H9 (cell line): Measurements from ENCODE around the gene SETD4. TPM values are rescaled to one million over a fixed set of nuclear protein-coding genes. Genes with fewer than 3 reads are reported as not detected.

Experiments used
- DNase-seq: peaks from one replicate; pipeline ENCODE4 v3.0.0-alpha.2; 2017
- H2AFZ ChIP-seq: one replicate; pipeline ENCODE4 v1.6.1; 2013; ENCODE audit warnings: mild to moderate bottlenecking, low read length, control low read depth, moderate library complexity
- H2AK5ac ChIP-seq: 2 replicates; pipeline ENCODE4 v1.6.1; 2013; ENCODE audit warnings: low read length, control low read depth, mixed read lengths; ENCODE audit not compliant: insufficient read length
- H2BK120ac ChIP-seq: one replicate; pipeline ENCODE4 v1.6.1; 2013; ENCODE audit warnings: low read depth, mild to moderate bottlenecking, low read length, control low read depth, inconsistent platforms; ENCODE audit not compliant: poor library complexity, severe bottlenecking
- H2BK12ac ChIP-seq: 2 replicates; pipeline ENCODE4 v1.6.1; 2013; ENCODE audit warnings: low read length, control low read depth, mixed read lengths, low read depth; ENCODE audit not compliant: insufficient read length
- H2BK15ac ChIP-seq: 2 replicates; pipeline ENCODE4 v1.6.1; 2013; ENCODE audit warnings: low read depth, low read length, control low read depth
- H2BK20ac ChIP-seq: one replicate; pipeline ENCODE4 v1.6.1; 2013; ENCODE audit warnings: low read depth, mild to moderate bottlenecking, low read length, control low read depth, inconsistent platforms; ENCODE audit not compliant: poor library complexity, severe bottlenecking
- H2BK5ac ChIP-seq: 2 replicates; pipeline ENCODE4 v1.6.1; 2013; ENCODE audit warnings: low read length, control low read depth, mixed read lengths; ENCODE audit not compliant: insufficient read length
- H3K14ac ChIP-seq: 2 replicates; pipeline ENCODE4 v1.6.1; 2013; ENCODE audit warnings: low read length, control low read depth; ENCODE audit not compliant: insufficient read depth
- H3K18ac ChIP-seq: 2 replicates; pipeline ENCODE4 v1.6.1; 2013; ENCODE audit warnings: low read depth, mild to moderate bottlenecking, mixed read lengths, low read length, control low read depth; ENCODE audit not compliant: insufficient read length
- H3K23ac ChIP-seq: 2 replicates; pipeline ENCODE4 v1.6.1; 2013; ENCODE audit warnings: low read length, control low read depth, mixed read lengths, low read depth; ENCODE audit not compliant: insufficient read length
- H3K23me2 ChIP-seq: 2 replicates; pipeline ENCODE4 v1.6.1; 2013; ENCODE audit warnings: low read depth, mild to moderate bottlenecking, mixed read lengths, low read length, control low read depth; ENCODE audit not compliant: insufficient read length, poor library complexity, severe bottlenecking
- H3K27ac ChIP-seq: 2 replicates; pipeline ENCODE4 v1.5.1; 2013; ENCODE audit warnings: low read length, control low read depth, mixed read lengths, low read depth; ENCODE audit not compliant: insufficient read length
- H3K27me3 ChIP-seq: 2 replicates; pipeline ENCODE4 v1.6.1; 2013; ENCODE audit warnings: low read length, control low read depth, inconsistent platforms; ENCODE audit not compliant: insufficient read depth
- H3K4ac ChIP-seq: 2 replicates; pipeline ENCODE4 v1.6.1; 2013; ENCODE audit warnings: low read depth, mild to moderate bottlenecking, control low read depth, inconsistent platforms, low read length, moderate library complexity
- H3K4me1 ChIP-seq: 2 replicates; pipeline ENCODE4 v1.6.1; 2013; ENCODE audit warnings: low read length, control low read depth, inconsistent platforms; ENCODE audit not compliant: insufficient read depth
- H3K4me2 ChIP-seq: 2 replicates; pipeline ENCODE4 v1.6.1; 2013; ENCODE audit warnings: low read length, control low read depth, mixed read lengths; ENCODE audit not compliant: insufficient read length, insufficient read depth
- H3K56ac ChIP-seq: 2 replicates; pipeline ENCODE4 v1.6.1; 2013; ENCODE audit warnings: low read depth, mild to moderate bottlenecking, mixed read lengths, low read length, control low read depth; ENCODE audit not compliant: insufficient read length
- H3K79me1 ChIP-seq: 2 replicates; pipeline ENCODE4 v1.6.1; 2013; ENCODE audit warnings: low read depth, mild to moderate bottlenecking, moderate library complexity, low read length, control low read depth, inconsistent platforms; ENCODE audit not compliant: insufficient read depth, poor library complexity, severe bottlenecking
- H3K79me2 ChIP-seq: 2 replicates; pipeline ENCODE4 v1.6.1; 2013; ENCODE audit warnings: low read length, control low read depth, inconsistent platforms; ENCODE audit not compliant: insufficient read depth
- H3K9ac ChIP-seq: 2 replicates; pipeline ENCODE4 v1.6.1; 2013; ENCODE audit warnings: low read length, control low read depth, mixed read lengths; ENCODE audit not compliant: insufficient read length; ENCODE audit errors: extremely low read depth
- H3K9me3 ChIP-seq: one replicate; pipeline ENCODE4 v1.6.1; 2013; ENCODE audit warnings: low read depth, low read length, inconsistent platforms; ENCODE audit not compliant: control insufficient read depth
- H3T11ph ChIP-seq: one replicate; pipeline ENCODE4 v1.6.1; 2013; ENCODE audit warnings: mild to moderate bottlenecking, low read length, control low read depth, inconsistent platforms
- H4K20me1 ChIP-seq: one replicate; pipeline ENCODE4 v1.6.1; 2013; ENCODE audit not compliant: control insufficient read depth, insufficient read length, insufficient read depth
- H4K5ac ChIP-seq: 2 replicates; pipeline ENCODE4 v1.6.1; 2013; ENCODE audit warnings: low read depth, mild to moderate bottlenecking, mixed read lengths, low read length, control low read depth; ENCODE audit not compliant: insufficient read length
- H4K8ac ChIP-seq: replicated peaks from 2 replicates; pipeline ENCODE4 v1.6.1; 2013; ENCODE audit warnings: low read length, control low read depth, mixed read lengths, low read depth; ENCODE audit not compliant: insufficient read length
- H4K91ac ChIP-seq: 2 replicates; pipeline ENCODE4 v1.6.1; 2013; ENCODE audit warnings: low read depth, mild to moderate bottlenecking, moderate library complexity, mixed read lengths, low read length, control low read depth; ENCODE audit not compliant: insufficient read length
- H3K27ac Mint-ChIP-seq, 3 experiments: 2 replicates in 2 of 3; 3 replicates in 1 of 3; pipeline ENCODE4 v1.8.0; 2020 to 2021; ENCODE audit warnings: mixed read lengths in 3 of 3, mild to moderate bottlenecking in 1 of 3, moderate library complexity in 1 of 3
- H3K27me3 Mint-ChIP-seq: 2 replicates; pipeline ENCODE4 v1.8.0; 2021; ENCODE audit warnings: low read depth, mild to moderate bottlenecking, moderate library complexity, mixed read lengths
- H3K36me3 Mint-ChIP-seq, 3 experiments: 2 replicates in 2 of 3; 3 replicates in 1 of 3; pipeline ENCODE4 v1.8.0; 2020 to 2021; ENCODE audit warnings: low read depth in 3 of 3, mixed read lengths in 3 of 3; ENCODE audit not compliant: insufficient read depth in 1 of 3
- H3K4me1 Mint-ChIP-seq, 2 experiments: 2 replicates each; pipeline ENCODE4 v1.8.0; 2020; ENCODE audit warnings: mixed read lengths in 2 of 2
- H3K4me3 Mint-ChIP-seq, 2 experiments: 2 replicates in 1 of 2; 3 replicates in 1 of 2; pipeline ENCODE4 v1.8.0; 2020 to 2021; ENCODE audit warnings: mild to moderate bottlenecking in 2 of 2, mixed read lengths in 2 of 2, moderate library complexity in 1 of 2
- H3K9me3 Mint-ChIP-seq, 2 experiments: 2 replicates in 1 of 2; 3 replicates in 1 of 2; pipeline ENCODE4 v1.8.0; 2020; ENCODE audit warnings: mild to moderate bottlenecking in 2 of 2, mixed read lengths in 2 of 2, moderate library complexity in 1 of 2
- CTCF ChIP-seq: fragments of 200-600 bp; sonication (generic); conservative IDR thresholded peaks from 3 replicates; pipeline ENCODE4 v1.8.0; 2021; ENCODE audit warnings: antibody characterized with exemption, mild to moderate bottlenecking
- WGBS: extraction: QIAGEN DNeasy Blood & Tissue Kit; methylation state at CpG from one replicate; pipeline ENCODE4 v1.1.7; 2013; ENCODE audit warnings: missing lambda C conversion rate, low lambda C conversion rate, mixed read lengths; ENCODE audit not compliant: insufficient read length; ENCODE audit errors: extremely low coverage; 5-methylcytosine and 5-hydroxymethylcytosine counted together
- total RNA-seq: library from RNA; stranded (reverse); gene quantifications from 2 replicates; pipeline ENCODE4 v1.2.1, GENCODE V29; 2021

Gene SETD4
- total RNA-seq, 1 experiment from 2014 or later = 52.5 TPM

GRCh38 chr21:36044056-36044455, 16.3 kb downstream of the SETD4 start:
- no peak overlapping the region for H3K23ac ChIP-seq
- H3K27ac ChIP-seq = no peak overlapping the region
- H2BK15ac ChIP-seq = no peak overlapping the region
- no peak overlapping the region for H2BK120ac ChIP-seq
- no peak overlapping the region for H3T11ph ChIP-seq
- no peak for TF ChIP-seq CTCF
- H3K4ac ChIP-seq = no peak overlapping the region
- no peak overlapping the region for H4K5ac ChIP-seq
- no peaks in the 10 kb centered on the region for H3K4me1 ChIP-seq
- H3K36me3 Mint-ChIP-seq = peaks cover 40 to 88% (median 58%) of the 10 kb centered on the region in 3 experiments
- H4K20me1 ChIP-seq = no peaks in the 10 kb centered on the region
- no peak overlapping the region for H3K18ac ChIP-seq
- H3K9me3 ChIP-seq = no peaks in the 10 kb centered on the region
- H3K27me3 Mint-ChIP-seq = no peaks in the 10 kb centered on the region
- H2AK5ac ChIP-seq = no peak overlapping the region
- H2BK5ac ChIP-seq = no peak overlapping the region
- H3K14ac ChIP-seq = no peak overlapping the region; the same call in 1 of the 2 replicates
- no peak overlapping the region for H4K91ac ChIP-seq
- no peak overlapping the region for H2BK12ac ChIP-seq
- no peaks in the 10 kb centered on the region for H3K27me3 ChIP-seq
- no peak overlapping the region for H4K8ac ChIP-seq
- no peak overlapping the region for H3K9ac ChIP-seq
- no peaks in the 10 kb centered on the region for H3K9me3 Mint-ChIP-seq
- peak overlapping the region in 2 of 3 experiments; percentile 47 to 82; a peak in 3 of 7 replicates for H3K27ac Mint-ChIP-seq
- DNase-seq = no peak
- no peaks in the 10 kb centered on the region for H3K4me1 Mint-ChIP-seq
- no peak overlapping the region for H3K56ac ChIP-seq
- no peaks in the 10 kb centered on the region for H3K23me2 ChIP-seq
- H3K79me2 ChIP-seq = no peaks in the 10 kb centered on the region; the same call in 1 of the 2 replicates
- H3K79me1 ChIP-seq = no peaks in the 10 kb centered on the region
- H3K4me3 Mint-ChIP-seq = no peak overlapping the region
- H2AFZ ChIP-seq = no peak overlapping the region
- no peak overlapping the region for H2BK20ac ChIP-seq
- WGBS = no CpG with 5 or more reads among the region's 10 CpGs
- H3K4me2 ChIP-seq = no peak overlapping the region
